ENCODE results near the gene TRMT44. TPM values are rescaled to one million over a fixed set of nuclear protein-coding genes. Genes with fewer than 3 reads are reported as not detected.

Gene TRMT44
- polyA plus RNA-seq (ENCODE audit: insufficient read length in 4 of 4), result 10 to 100 TPM; 14.2 to 16.4 (median 15.5) TPM

GRCh38 chr4:8440492-8441311 is at the start of gene TRMT44, which contains the start of gene ACOX3:
Gene TRMT44 (plus strand): TSS chr4:8440777. CDS start chr4:8440823, 46 bp downstream.
Gene ACOX3 (minus strand): TSS chr4:8440723. CDS start chr4:8416521, 24,202 bp downstream.
- peak; percentile 82 to 96 (median 85) for DNase-seq (ENCODE audit: low read depth in 4 of 4, low spot score in 3 of 4)

GRCh38 chr4:8391071-8391470 is 49.5 kb upstream of the TRMT44 start:
- DNase-seq (ENCODE audit: low read depth in 4 of 4, low spot score in 3 of 4), result no peak

- DNase-seq (ENCODE audit: low read depth in 4 of 4, low spot score in 3 of 4), result no peak
These were observed 48.6 kb upstream of the TRMT44 start for GRCh38 chr4:8391972-8392371.

- DNase-seq (ENCODE audit: low read depth in 4 of 4, low spot score in 3 of 4), result no peak
These were observed 47.9 kb upstream of the TRMT44 start for GRCh38 chr4:8392591-8393190.

GRCh38 chr4:8393593-8394038 is 47.0 kb upstream of the TRMT44 start:
- no peak for DNase-seq (ENCODE audit: low read depth in 4 of 4, low spot score in 3 of 4)

GRCh38 chr4:8394061-8394519 is 46.5 kb upstream of the TRMT44 start:
- no peak for DNase-seq (ENCODE audit: low read depth in 4 of 4, low spot score in 3 of 4)

- no peak for DNase-seq (ENCODE audit: low read depth in 4 of 4, low spot score in 3 of 4)
These were observed 45.8 kb upstream of the TRMT44 start for GRCh38 chr4:8394806-8395205.

GRCh38 chr4:8395504-8396296 is 44.9 kb upstream of the TRMT44 start:
- DNase-seq (ENCODE audit: low read depth in 4 of 4, low spot score in 3 of 4), result no peak

- no peak for DNase-seq (ENCODE audit: low read depth in 4 of 4, low spot score in 3 of 4)
These were observed 43.7 kb upstream of the TRMT44 start for GRCh38 chr4:8396762-8397406.

GRCh38 chr4:8398347-8398746 is 42.2 kb upstream of the TRMT44 start:
- no peak for DNase-seq (ENCODE audit: low read depth in 4 of 4, low spot score in 3 of 4)

GRCh38 chr4:8399298-8399697 is 41.3 kb upstream of the TRMT44 start:
- DNase-seq (ENCODE audit: low read depth in 4 of 4, low spot score in 3 of 4), result no peak

GRCh38 chr4:8400632-8401325 is 39.8 kb upstream of the TRMT44 start:
- DNase-seq (ENCODE audit: low read depth in 4 of 4, low spot score in 3 of 4), result no peak

GRCh38 chr4:8401665-8402064 is 38.9 kb upstream of the TRMT44 start:
- no peak for DNase-seq (ENCODE audit: low read depth in 4 of 4, low spot score in 3 of 4)

GRCh38 chr4:8402181-8402597 is 38.4 kb upstream of the TRMT44 start:
- DNase-seq (ENCODE audit: low read depth in 4 of 4, low spot score in 3 of 4), result no peak

- DNase-seq (ENCODE audit: low read depth in 4 of 4, low spot score in 3 of 4), result no peak
These were observed 37.9 kb upstream of the TRMT44 start for GRCh38 chr4:8402640-8403039.

- DNase-seq (ENCODE audit: low read depth in 4 of 4, low spot score in 3 of 4), result peak in 1 of 4 donors; percentile 61
These were observed 37.3 kb upstream of the TRMT44 start for GRCh38 chr4:8403173-8403753.

GRCh38 chr4:8403976-8404375 is 36.6 kb upstream of the TRMT44 start:
- no peak for DNase-seq (ENCODE audit: low read depth in 4 of 4, low spot score in 3 of 4)

- DNase-seq (ENCODE audit: low read depth in 4 of 4, low spot score in 3 of 4), result no peak
These were observed 35.6 kb upstream of the TRMT44 start for GRCh38 chr4:8404791-8405515.

GRCh38 chr4:8405516-8405875 is 35.1 kb upstream of the TRMT44 start:
- DNase-seq (ENCODE audit: low read depth in 4 of 4, low spot score in 3 of 4), result no peak
